Measurements from ENCODE around the gene SLC47A1. TPM values are rescaled to one million over a fixed set of nuclear protein-coding genes. Genes with fewer than 3 reads are reported as not detected.

The SLC47A1 gene
- total and polyA plus RNA-seq, 2 of the 8 experiments (the other 6 are each of a cell fraction or from before 2014, with no cell fraction given) = 1.5 to 3.6 TPM

- no peak for TF ChIP-seq ATF2 (IDR thresholded peaks at IDR 0.05; ENCODE audit: low read length)
- TF ChIP-seq SP1 (IDR thresholded peaks at IDR 0.05; ENCODE audit: low read depth, low read length) = no peak
- TF ChIP-seq SIX5 (IDR thresholded peaks at IDR 0.05; ENCODE audit: low read depth, low read length) = no peak
- no peak for TF ChIP-seq NANOG (IDR thresholded peaks at IDR 0.05; ENCODE audit: insufficient read depth, low read depth, low read length, poor library complexity, severe bottlenecking)
- no peak for TF ChIP-seq BACH1 (IDR thresholded peaks at IDR 0.05; ENCODE audit: low read length)
- no peak for TF ChIP-seq NRF1 (IDR thresholded peaks at IDR 0.05; ENCODE audit: low read depth, low read length)
- no peak for TF ChIP-seq SIN3A (conservative IDR thresholded peaks at IDR 0.05 in 1 of 2, IDR thresholded peaks at IDR 0.05 in 1 of 2; ENCODE audit: low read depth in 1 of 2, low read length in 2 of 2)
- TF ChIP-seq EP300 (IDR thresholded peaks at IDR 0.05; ENCODE audit: borderline replicate concordance in 1 of 2, low read depth in 2 of 2, low read length in 2 of 2) = no peak
- TF ChIP-seq YY1 (IDR thresholded peaks at IDR 0.05; ENCODE audit: low read depth, low read length) = no peak
- no peak for TF ChIP-seq SP2 (IDR thresholded peaks at IDR 0.05; ENCODE audit: low read length)
Measured at GRCh38 chr17:19531780-19532501, 1.7 kb upstream of the SLC47A1 start (continued).

Data from H1 (cell line).